Mucosa of descending colon (tissue), 3 donors: ENCODE measurements around the gene DLGAP1. TPM values are rescaled to one million over a fixed set of nuclear protein-coding genes. Genes with fewer than 3 reads are reported as not detected.
A peak's percentile ranks its signal among the peaks of the same experiment; 100 is the strongest.

ENCODE experiments used
- ATAC-seq: fragments of 200-7000 bp; cut with Tn5 transposase; one replicate; pipeline ENCODE4 v1.9.1; 2020; ENCODE audit warnings: mild to moderate bottlenecking, moderate library complexity
- DNase-seq, 3 donors: peaks; one replicate each; pipeline ENCODE4 v3.0.0-alpha.2; 2020
- H3K36me3 ChIP-seq: fragments of 200-600 bp; one replicate; pipeline ENCODE4 v1.8.0; 2021; ENCODE audit warnings: low read depth, mild to moderate bottlenecking
- H3K4me1 ChIP-seq: fragments of 200-600 bp; one replicate; pipeline ENCODE4 v1.8.0; 2021; ENCODE audit warnings: low read depth, mild to moderate bottlenecking
- H3K4me3 ChIP-seq: fragments of 200-600 bp; one replicate; pipeline ENCODE4 v1.8.0; 2021; ENCODE audit warnings: mild to moderate bottlenecking
- H3K9me3 ChIP-seq: fragments of 200-600 bp; one replicate; pipeline ENCODE4 v1.8.0; 2021; ENCODE audit warnings: mild to moderate bottlenecking
- CTCF ChIP-seq: fragments of 200-600 bp; IDR thresholded peaks from one replicate; pipeline ENCODE4 v1.8.0; 2022; ENCODE audit warnings: antibody characterized with exemption, mild to moderate bottlenecking
- intact Hi-C, 2 donors: fragments of 100-400 bp; cut with DNase I in 1 of 2; cut with micrococcal nuclease in 1 of 2; formaldehyde crosslinking; loops; one replicate each; pipeline versions ENCODE4 v1.11.0 to v1.11.1; 2022; cut with DNase I, micrococcal nuclease
- total RNA-seq, 3 donors: library from RNA; stranded (reverse); fragmentation: NEBNext Ultra II Directional in 2 of 3; extraction: Animal tissue kit (Norgen Biotek cat#: 25700) in 2 of 3; gene quantifications; one replicate each; pipeline versions ENCODE4 v1.2.1 to v1.2.4, GENCODE V29; 2021 to 2023
- donor health status: DM: no; HTN: no; CAD: no; lungs with moderate emphysema.
- donor health status: DM: no; HTN: no; CAD: no.
- donor health status: DM: no; HTN: yes; CAD: no.

DLGAP1 gene
- total RNA-seq, 3 donors from 2014 or later, result 0.46 to 6.8 (median 4.1) TPM

DNA sequence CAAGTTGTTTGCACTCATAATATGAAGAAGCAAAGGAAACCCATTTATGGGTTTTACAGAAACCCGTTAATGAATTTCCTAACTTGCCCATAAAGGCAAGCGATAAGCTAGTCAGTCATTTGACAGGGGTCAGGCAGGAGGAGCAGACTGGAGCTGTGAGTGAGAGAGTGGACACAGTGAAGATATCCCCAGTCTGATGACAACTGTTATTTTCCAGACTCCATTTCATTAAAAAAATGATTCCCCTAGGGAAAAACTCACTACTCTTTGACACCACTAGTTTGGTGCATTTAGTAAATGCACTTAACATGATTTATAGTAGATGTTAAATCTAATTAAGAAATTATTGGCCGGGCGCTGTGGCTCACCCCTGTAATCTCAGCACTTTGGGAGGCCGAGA, 924.3 kb downstream of the DLGAP1 start:
- intact Hi-C loops, result no loop called here
- DNase-seq, result no peak
- no peak for TF ChIP-seq CTCF
- Histone ChIP-seq H3K36me3 (no peaks in the 10 kb centered on the region), H3K4me3 (no peak overlapping the region), H3K4me1 (no peaks in the 10 kb centered on the region), H3K9me3 (no peaks in the 10 kb centered on the region)
- ATAC-seq, result no peak

- DNase-seq, result peak in 1 of 3 donors; percentile 42
- Histone ChIP-seq H3K9me3 (no peaks in the 10 kb centered on the region), H3K4me1 (no peaks in the 10 kb centered on the region), H3K36me3 (no peaks in the 10 kb centered on the region), H3K4me3 (no peak overlapping the region)
- intact Hi-C loops, result no loop called here
- TF ChIP-seq CTCF, result no peak
- ATAC-seq, result peak; percentile 70
Measured at GRCh38 chr18:3529601-3530000, 925.5 kb downstream of the DLGAP1 start.

DNA sequence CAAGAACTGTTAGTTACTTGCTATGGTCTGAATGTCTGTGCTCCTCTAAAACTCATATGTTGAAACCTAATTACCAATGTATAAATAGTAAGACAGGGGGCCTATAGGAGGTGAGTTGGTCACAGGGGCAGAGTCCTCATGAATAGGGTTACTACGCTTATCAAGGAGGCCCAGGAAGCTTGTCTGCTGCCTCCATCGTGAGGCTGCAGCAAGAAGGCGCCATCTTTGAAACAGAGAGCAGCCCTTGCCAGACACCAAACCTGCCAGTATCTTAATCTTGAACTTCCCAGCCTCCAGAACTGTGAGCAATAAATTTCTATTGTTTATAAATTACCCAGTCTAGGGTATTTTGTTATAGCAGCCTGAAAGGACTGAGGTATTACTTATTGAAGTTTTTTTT, 926.0 kb downstream of the DLGAP1 start:
- ATAC-seq (no peak), DNase-seq (no peak)
- intact Hi-C loops, result no loop called here
- Histone ChIP-seq H3K9me3 (no peaks in the 10 kb centered on the region), H3K4me1 (no peaks in the 10 kb centered on the region), H3K4me3 (no peak overlapping the region), H3K36me3 (no peaks in the 10 kb centered on the region)
- no peak for TF ChIP-seq CTCF

DNA sequence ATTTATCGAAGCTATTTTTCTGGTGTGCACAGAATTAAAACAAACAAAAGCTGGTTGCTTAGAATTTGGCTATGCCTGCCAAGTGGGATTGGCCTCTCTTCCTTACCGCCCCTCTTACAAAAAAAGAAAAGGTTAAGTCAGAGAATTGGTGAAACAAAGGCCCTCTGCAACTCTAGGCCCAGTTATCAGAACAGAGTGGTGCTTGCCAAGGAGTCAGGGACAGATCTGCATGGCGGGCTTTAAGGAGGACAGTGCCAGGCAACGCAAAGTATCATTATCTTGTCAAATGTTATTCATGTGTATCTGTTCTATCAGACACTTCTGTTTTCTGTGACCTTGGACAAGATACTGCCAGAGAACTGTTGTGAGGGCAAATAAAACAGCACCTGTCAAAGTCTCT, 926.9 kb downstream of the DLGAP1 start:
- no peaks in the 10 kb centered on the region for H3K36me3 ChIP-seq
- no peak overlapping the region for H3K4me3 ChIP-seq
- ATAC-seq, result no peak
- no peaks in the 10 kb centered on the region for H3K4me1 ChIP-seq
- no peak for TF ChIP-seq CTCF
- H3K9me3 ChIP-seq, result no peaks in the 10 kb centered on the region
- intact Hi-C loops, result no loop called here
- DNase-seq, result no peak

GRCh38 chr18:3526421-3527354, 928.4 kb downstream of the DLGAP1 start:
- DNase-seq (no peak), ATAC-seq (peak; percentile 61)
- no peak overlapping the region for H3K4me3 ChIP-seq
- H3K4me1 ChIP-seq, result no peaks in the 10 kb centered on the region
- no peaks in the 10 kb centered on the region for H3K9me3 ChIP-seq
- intact Hi-C loops, result no loop called here
- TF ChIP-seq CTCF, result no peak
- H3K36me3 ChIP-seq, result no peaks in the 10 kb centered on the region
